Activated CD8-positive, alpha-beta memory T cell treated with anti-CD3 and anti-CD28 coated beads for 24 hours (primary cell): ENCODE results near the gene JDP2.
A peak's percentile ranks its signal among the peaks of the same experiment; 100 is the strongest.

Experiments
- DNase-seq: peaks from one replicate; pipeline ENCODE4 v3.0.0-alpha.2; 2020

The JDP2 gene

DNA sequence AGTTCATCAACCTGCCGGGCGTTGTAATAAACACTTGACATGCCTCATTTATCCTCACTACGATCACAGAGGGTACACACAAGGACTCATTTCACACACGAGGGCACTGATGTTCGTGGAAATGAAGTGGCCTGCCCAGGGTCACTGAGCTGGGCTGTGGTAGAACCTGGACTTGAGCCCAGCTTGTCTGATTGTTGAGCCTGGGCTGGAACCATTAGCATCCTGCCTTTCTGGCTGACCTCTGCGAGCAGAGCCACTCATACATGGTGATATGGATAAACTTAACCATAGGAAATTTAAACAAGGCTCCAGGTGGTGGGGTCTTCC, 16.6 kb upstream of the JDP2 start:
- DNase-seq, result no peak

GRCh38 chr14:75413013-75413412, 14.8 kb upstream of the JDP2 start:
- DNase-seq, result no peak

DNA sequence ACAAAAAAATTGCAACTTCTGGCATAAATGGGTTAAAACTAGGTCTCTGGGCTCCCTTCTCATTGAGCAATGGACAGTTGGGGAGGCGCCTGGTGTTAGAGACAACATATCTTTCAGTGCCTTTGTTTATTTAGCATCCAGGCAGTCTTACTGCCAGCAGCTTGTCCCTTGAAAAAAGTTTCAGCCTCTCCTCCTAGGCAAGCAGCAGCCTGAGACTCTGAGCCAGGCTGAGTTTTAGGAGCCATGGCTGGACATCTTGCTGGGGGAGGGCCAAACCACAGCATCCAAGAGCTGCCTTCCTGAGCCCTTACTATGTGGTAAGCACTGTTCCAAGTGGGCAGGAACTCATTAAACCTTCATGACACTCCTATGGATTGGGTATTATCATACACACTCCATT, 10.1 kb upstream of the JDP2 start:
- DNase-seq, result no peak

- peak; percentile 73 for DNase-seq
Observed at GRCh38 chr14:75418850-75419768, 8.7 kb upstream of the JDP2 start.

DNA sequence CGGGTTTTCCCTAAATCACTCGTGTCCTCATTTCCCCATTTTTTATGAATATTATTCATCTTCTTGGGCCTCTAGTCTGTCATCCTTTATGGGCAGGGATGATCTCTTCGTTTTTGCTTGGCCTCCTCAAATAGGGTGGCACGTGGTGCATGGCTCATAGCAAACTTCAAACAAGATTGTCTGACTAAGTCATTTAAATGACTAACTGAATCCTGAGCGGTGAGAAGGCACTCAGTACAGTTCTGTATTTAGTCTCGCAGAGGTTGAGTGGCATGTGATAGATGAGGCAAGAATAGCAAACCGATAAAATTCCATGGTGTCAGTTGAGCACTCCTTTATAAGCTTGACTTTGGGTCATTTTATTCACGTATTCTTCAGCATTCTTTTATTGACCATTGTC, 5.7 kb upstream of the JDP2 start:
- DNase-seq, result no peak

- no peak for DNase-seq
Observed at GRCh38 chr14:75424496-75424895, 3.3 kb upstream of the JDP2 start.

DNA sequence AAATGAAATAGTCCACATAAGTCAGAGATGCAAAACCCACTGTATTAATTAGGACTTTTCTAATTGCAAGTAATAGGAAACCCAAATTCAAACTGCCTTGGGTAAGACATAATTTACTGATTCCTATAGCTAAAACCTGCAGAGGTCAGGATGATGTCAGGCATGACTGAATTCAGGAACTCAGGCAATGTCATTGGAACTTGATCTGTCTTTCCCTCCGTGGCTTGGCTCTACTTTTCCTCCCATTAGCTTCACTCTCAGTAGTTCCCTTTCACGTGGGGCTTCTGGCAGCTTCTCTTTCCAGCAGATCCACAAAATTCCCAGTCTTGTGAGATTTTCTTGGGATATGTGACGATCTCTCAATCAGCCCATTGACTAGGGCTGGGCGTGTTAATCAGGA, 2.4 kb upstream of the JDP2 start:
- no peak for DNase-seq

- DNase-seq, result no peak
Observed at GRCh38 chr14:75426332-75427125, 1.3 kb upstream of the JDP2 start.

GRCh38 chr14:75427126-75427481, 718 bp upstream of the JDP2 start:
- no peak for DNase-seq

DNA sequence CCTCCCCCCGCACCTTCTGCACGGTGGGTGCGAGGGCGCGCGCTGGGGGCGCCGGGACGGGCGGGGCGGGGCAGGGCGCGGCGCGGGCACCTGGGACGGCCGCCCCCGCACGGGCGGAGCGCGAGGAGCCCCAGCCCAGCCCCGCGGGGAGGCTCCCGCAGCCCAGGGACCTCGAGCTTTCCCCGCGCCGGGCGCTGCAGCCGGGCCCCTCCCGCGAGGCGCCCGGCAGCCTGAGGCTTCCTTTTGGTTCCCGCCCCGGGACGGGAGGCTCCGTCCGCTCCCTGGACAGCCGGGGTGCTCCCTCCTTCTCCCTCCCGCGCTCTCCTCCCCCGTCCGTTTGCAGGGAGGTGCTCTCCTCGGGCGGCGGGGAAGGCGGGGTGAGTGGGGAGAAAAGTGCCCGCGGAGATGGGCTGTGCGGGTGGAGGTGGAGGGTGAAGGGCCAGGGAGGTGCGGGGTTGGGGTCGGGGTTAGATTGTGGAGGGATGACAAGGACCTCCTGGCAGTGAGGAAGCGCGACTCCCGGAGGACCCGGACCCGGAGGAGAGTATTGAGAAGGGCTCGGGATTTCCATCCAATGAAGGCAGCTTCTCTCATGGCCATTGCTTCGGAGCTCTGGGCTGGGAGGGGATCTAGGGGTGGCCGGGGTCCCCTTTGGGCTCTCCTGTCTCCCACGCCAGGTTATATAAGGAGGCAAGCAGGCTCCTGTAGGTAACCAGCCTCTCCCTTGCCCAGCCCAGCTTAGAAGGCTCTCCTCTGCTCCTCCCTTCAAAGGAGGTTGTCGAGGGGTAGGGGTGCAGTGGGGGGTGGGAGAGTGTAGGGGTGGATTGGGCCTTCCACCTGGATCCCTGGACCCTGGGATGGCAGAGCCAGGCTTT, 645 bp downstream of the JDP2 start:
- peak; percentile 63 for DNase-seq

- no peak for DNase-seq
Observed at GRCh38 chr14:75429562-75429961, 1.7 kb downstream of the JDP2 start.

DNA sequence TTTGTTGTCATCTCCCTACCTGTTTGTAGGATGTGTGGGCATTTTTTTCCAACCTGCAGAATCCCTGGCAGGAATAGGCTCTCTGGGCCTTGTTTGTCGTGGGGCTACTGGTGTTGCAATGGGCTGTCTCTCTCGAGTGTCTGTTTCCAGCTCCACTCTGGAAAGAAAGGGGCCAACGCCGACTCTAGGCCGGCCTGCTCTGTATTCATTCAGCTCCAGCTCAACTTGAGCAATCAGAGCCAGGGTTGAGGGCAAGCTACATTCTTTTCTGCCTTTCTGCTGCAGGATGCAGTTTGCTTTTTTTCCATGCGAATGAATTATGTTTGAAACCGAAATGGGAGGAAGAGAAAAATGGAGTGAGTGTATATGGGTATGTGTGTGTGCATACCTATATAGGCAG, 2.3 kb downstream of the JDP2 start:
- DNase-seq, result no peak

- no peak for DNase-seq
Observed at GRCh38 chr14:75430526-75430925, 2.7 kb downstream of the JDP2 start.

GRCh38 chr14:75430976-75431375, 3.2 kb downstream of the JDP2 start:
- DNase-seq, result no peak

DNA sequence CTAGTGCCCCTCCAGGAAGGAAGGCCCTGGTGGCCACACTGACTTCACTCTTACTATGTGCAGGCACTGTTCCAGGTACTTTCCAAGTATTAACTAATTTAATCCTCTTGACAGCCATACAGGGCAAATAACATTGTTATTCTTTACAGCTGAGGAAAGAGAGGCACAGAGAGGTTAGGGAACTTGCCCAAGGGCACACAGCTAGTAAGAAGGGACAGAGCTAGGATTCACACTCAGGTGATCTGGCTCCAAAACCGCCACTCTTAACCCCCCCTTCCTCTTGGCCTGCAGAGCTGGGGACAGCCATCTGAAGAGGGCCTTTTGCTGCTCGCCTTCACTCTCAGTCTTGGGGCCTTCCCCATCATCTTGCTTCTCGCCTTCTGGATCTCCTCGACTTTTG, 4.0 kb downstream of the JDP2 start:
- no peak for DNase-seq

DNA sequence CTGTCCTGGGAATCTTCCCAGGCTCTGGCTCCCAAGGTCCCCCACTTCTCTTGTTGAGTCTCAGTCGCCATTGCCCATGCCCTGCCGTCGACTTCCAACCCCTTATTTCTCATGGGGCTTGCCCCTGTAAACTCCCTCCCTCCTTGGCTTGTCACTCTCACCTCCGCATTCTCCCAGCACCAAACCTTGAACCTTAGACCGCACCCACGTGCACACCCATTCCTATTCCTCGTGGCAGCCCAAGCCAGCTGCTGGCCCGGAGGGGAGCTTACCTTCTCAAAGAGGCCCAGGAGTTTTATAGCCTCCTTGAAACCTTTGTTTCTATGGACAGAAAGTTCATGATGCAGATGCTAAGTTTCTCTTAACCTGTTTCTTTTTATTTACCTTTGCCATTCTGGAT, 4.6 kb downstream of the JDP2 start:
- DNase-seq, result no peak

DNA sequence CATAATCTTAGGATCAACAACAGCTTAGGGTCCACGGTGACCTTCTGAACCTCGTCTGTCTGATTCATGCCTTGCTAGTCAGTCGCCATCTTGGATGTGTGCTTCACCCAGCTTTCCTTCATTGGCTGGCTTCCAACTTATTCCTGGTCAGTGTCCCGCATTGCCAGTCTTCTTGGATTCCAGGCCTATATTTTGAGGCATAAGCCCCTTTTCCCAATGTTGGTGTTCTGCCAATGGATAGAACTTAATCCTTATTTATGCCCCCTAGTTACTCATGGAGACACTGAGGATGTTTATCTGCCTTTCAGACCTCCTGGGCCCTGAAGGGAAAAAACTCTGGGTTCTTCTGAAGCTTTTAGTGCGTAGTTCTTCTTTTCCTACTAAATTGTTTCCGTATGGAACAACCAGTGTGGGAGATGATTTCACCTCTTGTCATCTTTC, 5.8 kb downstream of the JDP2 start:
- DNase-seq, result no peak

DNA sequence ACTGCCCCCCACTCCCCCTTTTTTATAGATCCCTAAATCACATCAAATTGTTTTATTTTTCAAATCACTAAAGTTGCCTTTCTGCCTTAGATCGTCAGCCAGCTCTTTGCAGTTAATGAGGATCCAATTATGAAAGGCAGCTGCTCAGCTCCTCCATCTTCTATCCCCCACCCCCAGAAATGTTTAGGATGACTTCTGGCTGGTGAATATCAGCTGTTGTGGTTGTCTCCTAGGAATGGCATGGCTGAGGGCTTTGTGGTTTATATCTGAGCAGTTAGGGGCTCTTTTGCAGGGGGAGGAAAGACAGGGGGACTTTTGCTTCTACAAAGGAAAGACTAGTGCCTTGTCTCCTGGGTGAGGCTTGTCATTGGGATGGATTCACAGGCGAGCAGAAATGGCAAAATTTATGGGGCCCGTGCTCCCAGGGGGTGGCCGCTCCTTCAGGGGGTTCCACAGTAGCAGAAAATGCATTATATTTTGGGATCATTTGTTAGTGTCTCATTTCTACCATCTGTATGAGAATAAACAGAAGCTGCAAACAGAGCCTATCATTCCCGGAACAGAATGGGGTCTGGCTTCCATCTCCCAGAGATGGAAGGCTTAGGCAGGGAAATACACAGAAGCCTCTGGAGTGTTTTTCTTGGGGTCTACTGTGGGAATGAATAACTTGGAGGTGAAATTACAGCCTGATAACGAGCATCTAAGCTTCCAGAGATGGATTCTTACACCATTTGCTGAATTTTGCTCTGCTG, 6.5 kb downstream of the JDP2 start:
- DNase-seq, result no peak

DNA sequence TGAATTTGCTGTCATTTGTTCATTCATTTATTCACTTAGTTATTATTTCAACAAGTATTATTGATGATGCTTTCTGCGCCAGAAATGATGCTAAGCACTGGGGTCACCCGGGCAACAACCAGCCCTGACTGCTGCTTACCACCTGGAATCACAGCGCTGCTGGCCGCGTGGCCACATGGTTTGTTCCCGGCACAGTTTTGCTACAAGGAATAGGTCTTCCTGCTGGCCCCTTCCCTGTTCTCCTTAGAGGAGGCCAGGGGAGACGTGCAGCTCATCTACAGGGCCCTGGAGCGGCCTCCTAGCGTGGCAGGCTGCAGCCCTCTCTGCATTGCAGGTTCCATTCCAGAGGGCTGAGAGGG, 7.0 kb downstream of the JDP2 start:
- DNase-seq, result no peak

DNA sequence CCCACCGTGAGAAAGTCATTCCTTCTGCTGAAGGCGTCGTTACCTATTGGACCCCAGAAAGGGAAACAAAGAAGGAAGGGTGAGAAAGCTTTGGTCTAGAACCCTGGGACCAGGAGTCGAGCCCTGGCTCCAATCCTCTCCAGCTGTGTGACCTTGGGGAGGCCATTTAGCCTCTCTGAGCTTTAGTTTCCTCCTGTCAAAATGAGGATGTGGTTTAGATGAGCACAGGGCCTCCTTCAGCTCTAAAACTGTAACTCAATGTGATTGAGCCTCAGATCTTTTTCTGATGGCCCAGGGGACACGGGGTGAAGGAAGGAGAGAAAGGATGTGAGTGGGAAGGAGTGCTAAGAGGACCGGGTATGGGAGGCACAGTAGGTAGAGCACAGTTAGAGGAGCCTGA, 7.7 kb downstream of the JDP2 start:
- no peak for DNase-seq

DNA sequence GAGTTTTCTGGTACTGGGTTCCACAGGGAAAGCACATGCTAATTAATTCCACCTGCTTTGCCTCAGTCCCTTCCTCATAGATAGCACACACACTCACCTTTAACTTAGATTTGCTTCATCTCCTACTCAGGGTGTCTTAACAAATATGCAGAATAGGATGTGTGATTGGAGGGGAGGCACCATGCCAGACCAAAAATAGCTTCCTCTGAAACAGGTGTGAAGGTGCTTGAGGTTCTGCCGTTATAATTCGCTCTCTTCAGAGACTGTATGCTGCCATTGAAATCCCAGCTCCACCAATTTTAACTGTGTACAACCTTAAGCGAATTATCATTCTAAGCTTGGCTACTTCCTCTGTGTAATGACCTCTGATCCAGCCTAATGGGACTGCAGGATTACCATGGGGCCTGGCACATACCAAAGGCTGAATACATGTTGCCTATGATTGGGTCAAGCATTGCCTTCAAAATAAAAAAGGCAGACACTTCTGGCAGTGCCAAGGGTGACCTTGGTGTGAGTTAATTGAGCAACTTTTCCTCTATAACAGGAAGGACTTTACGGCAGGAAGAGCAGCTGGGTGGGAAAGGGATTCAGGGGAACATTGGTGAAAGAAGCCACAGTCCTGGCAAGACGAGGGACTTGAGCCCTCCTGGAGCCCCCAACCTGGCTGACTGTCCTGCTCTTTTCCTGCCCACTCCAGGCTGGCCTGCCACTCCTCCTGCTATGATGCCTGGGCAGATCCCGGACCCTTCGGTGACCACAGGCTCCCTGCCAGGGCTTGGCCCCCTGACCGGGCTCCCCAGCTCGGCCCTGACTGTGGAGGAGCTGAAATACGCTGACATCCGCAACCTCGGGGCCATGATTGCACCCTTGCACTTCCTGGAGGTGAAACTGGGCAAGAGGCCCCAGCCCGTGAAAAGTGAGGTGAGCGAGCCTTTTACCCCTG, 9.7 kb downstream of the JDP2 start:
- DNase-seq, result no peak
